HG03095 (cell line): ENCODE data around the gene ATG7.
"Not testable (repeated sequence)": the region's sequence is repeated elsewhere in the genome, so short reads cannot be mapped to it uniquely, and the experiment has no call there.

ENCODE experiments used
- ATAC-seq: cut with Tn5 transposase; IDR thresholded peaks from one replicate; pipeline ENCODE4 v1.9.1; 2021; ENCODE audit warnings: moderate library complexity; ENCODE audit not compliant: unreplicated experiment

The ATG7 gene

GRCh38 chr3:11384074-11384473, 111.9 kb downstream of the ATG7 start:
- no peak for ATAC-seq

- no peak for ATAC-seq
These were observed 113.1 kb downstream of the ATG7 start for GRCh38 chr3:11385326-11385725.

GRCh38 chr3:11385891-11386290, 113.7 kb downstream of the ATG7 start:
- no peak for ATAC-seq

- ATAC-seq = no peak
These were observed 114.4 kb downstream of the ATG7 start for GRCh38 chr3:11386465-11387113.

- no peak for ATAC-seq
These were observed 117.4 kb downstream of the ATG7 start for GRCh38 chr3:11389386-11390268.

- ATAC-seq = no peak
These were observed 118.4 kb downstream of the ATG7 start for GRCh38 chr3:11390411-11391131.

- no peak for ATAC-seq
These were observed 119.1 kb downstream of the ATG7 start for GRCh38 chr3:11391174-11391879.

GRCh38 chr3:11392014-11392859, 120.0 kb downstream of the ATG7 start:
- ATAC-seq = no peak

GRCh38 chr3:11392860-11393114, 120.6 kb downstream of the ATG7 start:
- no peak for ATAC-seq

- no peak for ATAC-seq
These were observed 121.2 kb downstream of the ATG7 start for GRCh38 chr3:11393401-11393800.

GRCh38 chr3:11394392-11394791, 122.2 kb downstream of the ATG7 start:
- no peak for ATAC-seq

- ATAC-seq = no peak
These were observed 128.0 kb downstream of the ATG7 start for GRCh38 chr3:11400213-11400612.

- ATAC-seq = no peak
These were observed 129.2 kb downstream of the ATG7 start for GRCh38 chr3:11401434-11401833.

- ATAC-seq = no peak
These were observed 133.1 kb downstream of the ATG7 start for GRCh38 chr3:11405323-11405722.

- ATAC-seq = no peak
These were observed 135.4 kb downstream of the ATG7 start for GRCh38 chr3:11407644-11408043.

GRCh38 chr3:11408324-11408859, 136.2 kb downstream of the ATG7 start:
- ATAC-seq = not testable (repeated sequence)

GRCh38 chr3:11410564-11410963, 138.4 kb downstream of the ATG7 start:
- no peak for ATAC-seq

GRCh38 chr3:11411956-11412355, 139.8 kb downstream of the ATG7 start:
- ATAC-seq = no peak

- no peak for ATAC-seq
These were observed 140.9 kb downstream of the ATG7 start for GRCh38 chr3:11413071-11413470.

GRCh38 chr3:11415099-11415498, 142.9 kb downstream of the ATG7 start:
- no peak for ATAC-seq
